Measurements from ENCODE around the gene TMUB1.
"Not testable (repeated sequence)": the region's sequence is repeated elsewhere in the genome, so short reads cannot be mapped to it uniquely, and the experiment has no call there.

The TMUB1 gene

DNA sequence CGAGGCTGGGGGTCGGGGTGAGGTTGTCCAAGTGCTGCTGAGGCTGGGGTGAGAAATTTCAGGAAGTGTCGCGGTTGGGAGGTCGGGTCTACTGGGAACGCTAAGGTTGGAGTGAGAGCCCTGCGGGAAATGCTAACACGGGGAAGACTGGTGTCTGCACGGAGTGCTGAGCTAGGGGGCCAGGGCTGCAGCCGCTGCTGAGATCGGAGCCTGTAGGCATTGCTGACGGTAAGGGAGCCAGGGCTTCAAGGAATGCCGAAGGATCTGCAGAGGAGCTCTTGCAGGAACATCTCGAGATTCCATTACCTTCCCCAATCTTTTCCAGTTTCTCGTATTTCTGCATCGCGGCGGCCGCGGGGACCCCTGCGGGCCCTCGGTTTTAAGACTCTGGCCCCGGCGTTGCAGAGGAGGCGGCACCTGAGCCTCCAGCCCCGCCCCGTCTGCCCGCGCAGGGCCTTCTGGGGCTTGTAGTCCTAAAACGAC lies 25.7 kb downstream of the TMUB1 start, which contains the start of gene CDK5:
Gene CDK5, minus strand, starts transcription at position 392 of the 483 bp plus-strand sequence. Its CDS starts 49 bp downstream, at position 343.
- no peak for DNase-seq (ENCODE audit: low read depth in 2 of 3, low spot score in 2 of 3)

DNA sequence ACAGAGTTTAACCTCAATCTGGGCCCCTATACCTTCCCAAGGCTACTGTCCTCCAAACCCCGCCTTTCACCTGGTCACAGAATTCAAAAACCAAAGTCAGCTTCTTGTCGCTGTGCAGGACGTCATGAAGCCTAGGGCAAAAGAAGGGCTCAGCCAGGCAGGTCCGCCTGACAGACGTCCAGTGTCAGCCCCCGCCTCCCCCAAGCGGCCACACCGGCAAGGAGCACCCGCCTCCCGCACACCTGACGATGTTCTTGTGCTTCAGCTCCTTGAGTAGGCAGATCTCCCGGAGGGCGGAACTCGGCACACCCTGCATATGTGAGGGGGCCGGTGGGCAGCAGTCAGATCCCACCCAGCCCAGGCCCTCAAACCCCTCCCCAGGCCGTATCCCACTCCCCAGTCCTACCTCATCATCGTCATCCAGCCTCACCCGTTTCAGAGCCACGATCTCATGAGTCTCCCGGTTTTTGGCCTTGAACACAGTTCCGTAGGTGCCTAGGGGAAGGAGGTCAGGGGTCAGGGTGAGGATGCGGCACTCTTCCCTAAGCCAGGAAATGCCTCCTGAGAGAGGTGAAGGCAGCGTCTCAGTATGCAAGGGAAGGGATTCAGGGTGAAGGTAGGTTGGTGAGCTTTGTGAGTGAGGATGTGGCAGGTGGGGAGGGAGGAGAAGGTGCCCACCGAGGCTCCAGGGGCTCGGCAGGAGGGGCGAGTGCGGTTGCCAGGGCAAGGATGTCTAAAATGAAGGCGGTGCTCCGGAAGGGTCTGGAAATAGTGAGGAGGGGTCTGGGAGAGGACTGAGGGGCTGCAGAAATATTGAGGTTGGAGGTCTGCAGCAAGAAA lies 26.4 kb downstream of the TMUB1 start:
- no peak for DNase-seq (ENCODE audit: low read depth in 2 of 3, low spot score in 2 of 3)

DNA sequence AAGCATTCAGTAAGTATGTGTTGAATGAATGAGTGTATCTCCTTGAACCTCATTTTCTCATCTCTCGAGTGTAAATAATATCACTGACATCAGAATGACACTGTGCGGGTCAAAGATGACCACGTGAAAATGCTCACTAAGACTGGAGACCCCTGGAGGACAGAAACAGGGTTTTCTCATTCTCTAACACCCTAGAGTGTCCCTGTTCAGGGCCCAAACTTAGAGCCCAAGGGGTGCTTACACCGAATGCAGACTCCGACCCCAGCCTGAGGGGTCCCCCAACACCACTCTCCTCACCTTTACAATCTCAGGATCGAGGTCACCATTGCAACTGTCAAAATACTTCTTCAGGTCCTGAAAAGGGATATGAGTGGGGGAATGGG lies 27.0 kb downstream of the TMUB1 start:
- DNase-seq (ENCODE audit: low read depth in 2 of 3, low spot score in 2 of 3): no peak

DNA sequence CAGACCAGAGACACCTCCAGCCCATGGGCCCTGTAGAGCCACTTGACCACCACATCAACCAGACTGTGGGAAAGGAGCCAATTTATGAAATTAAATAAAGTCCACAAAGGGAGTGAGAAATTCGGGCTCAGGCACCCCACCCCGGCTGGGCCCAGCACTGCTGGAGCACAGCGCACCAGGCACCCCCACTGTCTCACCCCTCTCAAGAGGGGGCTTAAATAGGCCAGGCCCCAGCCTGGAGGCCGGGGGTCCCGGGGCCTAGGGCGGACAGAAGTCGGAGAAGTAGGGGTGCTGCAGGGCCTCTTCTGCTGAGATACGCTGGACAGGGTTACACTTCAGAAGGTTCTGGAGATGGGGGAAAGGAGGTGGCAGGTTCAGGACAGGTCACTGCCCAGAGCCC lies 29.5 kb downstream of the TMUB1 start:
- no peak for DNase-seq (ENCODE audit: low read depth in 2 of 3, low spot score in 2 of 3)

DNA sequence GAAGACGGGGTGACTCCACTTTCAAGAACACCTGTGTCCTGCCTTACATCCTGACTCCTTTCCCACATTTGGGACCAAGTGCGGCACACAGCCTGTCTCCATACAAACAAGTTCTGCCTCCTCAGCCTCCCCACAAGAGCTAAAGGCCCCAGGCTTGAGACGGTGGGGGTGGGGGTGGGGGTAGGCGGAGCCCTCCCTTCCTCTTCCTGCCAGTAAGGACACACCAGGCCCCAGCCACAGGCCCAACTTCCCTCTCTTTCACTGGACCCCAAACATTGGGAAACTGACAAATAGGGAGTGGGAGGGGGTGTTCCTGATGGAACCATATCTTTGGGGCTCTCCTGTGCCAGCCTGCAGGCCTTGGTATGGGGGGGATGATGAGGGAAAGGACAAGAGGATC lies 30.2 kb downstream of the TMUB1 start:
- no peak for DNase-seq (ENCODE audit: low read depth in 2 of 3, low spot score in 2 of 3)

DNA sequence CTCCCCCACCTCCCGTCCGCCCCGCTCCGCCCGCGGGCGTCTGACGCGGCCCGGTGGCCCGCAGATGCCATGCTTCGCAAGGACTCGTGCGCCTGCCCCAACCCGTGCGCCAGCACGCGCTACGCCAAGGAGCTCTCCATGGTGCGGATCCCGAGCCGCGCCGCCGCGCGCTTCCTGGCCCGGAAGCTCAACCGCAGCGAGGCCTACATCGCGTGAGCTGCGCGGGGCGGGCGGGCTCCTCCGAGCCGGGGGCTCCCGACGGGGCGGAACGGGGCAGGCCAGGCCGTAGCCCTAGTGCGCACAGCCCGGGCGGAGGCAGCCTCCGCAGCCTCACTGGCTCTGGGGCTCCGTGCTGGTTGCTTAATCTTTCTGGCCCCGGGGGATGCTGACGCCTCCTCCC lies 32.2 kb downstream of the TMUB1 start:
- no peak for DNase-seq (ENCODE audit: low read depth in 2 of 3, low spot score in 2 of 3)

DNA sequence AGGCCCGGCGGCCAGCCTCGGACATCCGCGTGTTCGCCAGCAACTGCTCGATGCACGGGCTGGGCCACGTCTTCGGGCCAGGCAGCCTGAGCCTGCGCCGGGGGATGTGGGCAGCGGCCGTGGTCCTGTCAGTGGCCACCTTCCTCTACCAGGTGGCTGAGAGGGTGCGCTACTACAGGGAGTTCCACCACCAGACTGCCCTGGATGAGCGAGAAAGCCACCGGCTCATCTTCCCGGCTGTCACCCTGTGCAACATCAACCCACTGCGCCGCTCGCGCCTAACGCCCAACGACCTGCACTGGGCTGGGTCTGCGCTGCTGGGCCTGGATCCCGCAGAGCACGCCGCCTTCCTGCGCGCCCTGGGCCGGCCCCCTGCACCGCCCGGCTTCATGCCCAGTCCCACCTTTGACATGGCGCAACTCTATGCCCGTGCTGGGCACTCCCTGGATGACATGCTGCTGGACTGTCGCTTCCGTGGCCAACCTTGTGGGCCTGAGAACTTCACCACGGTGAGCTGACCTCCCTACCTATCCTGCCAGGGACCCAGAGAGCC lies 34.3 kb downstream of the TMUB1 start:
- no peak for DNase-seq (ENCODE audit: low read depth in 2 of 3, low spot score in 2 of 3)

DNA sequence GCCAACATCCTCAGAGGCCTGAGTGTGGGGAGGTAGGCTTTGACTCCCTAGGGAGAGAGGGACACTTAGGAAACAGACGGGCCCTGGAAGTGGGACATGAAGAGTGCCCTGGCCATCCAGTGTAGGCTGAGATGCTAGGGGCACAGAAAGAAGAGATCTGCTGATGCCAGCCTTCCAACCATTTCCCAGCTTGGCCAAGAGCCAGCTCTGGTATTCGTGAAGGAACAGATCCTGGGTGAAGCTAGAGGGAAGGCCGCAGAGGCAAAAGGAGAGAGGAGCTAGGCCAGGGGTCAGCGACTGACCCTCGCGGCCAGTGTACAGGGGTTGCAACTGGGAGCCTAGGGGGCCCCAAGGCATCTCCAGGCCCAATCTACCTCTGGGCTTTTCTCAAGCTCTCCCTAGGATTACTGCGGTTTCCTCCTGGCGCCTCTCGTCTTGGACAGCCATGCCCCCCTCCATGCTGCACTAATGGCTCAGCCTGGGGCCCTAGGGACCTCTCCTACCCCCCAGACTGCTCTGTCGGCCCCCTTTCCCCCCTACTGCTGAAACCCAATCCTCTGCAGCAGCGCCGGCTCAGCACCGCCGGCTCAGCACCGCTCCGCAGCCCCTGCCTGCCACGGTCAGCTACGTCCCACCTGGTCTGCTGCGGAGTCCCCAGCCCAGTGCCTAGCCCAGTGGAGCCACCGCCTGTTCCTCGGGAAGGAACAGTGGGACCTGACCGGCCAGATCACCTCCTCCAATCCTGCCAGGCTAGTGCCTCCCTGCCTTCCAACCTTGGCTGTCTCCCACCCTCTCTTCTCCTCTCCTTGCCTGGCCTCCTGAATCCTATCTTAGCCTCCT lies 35.1 kb downstream of the TMUB1 start, which contains the start of gene ASIC3:
Gene ASIC3, plus strand, starts transcription at position 556 of the 840 bp plus-strand sequence. CDS start 355 bp downstream, outside the sequence.
- no peak for DNase-seq (ENCODE audit: low read depth in 2 of 3, low spot score in 2 of 3)

DNA sequence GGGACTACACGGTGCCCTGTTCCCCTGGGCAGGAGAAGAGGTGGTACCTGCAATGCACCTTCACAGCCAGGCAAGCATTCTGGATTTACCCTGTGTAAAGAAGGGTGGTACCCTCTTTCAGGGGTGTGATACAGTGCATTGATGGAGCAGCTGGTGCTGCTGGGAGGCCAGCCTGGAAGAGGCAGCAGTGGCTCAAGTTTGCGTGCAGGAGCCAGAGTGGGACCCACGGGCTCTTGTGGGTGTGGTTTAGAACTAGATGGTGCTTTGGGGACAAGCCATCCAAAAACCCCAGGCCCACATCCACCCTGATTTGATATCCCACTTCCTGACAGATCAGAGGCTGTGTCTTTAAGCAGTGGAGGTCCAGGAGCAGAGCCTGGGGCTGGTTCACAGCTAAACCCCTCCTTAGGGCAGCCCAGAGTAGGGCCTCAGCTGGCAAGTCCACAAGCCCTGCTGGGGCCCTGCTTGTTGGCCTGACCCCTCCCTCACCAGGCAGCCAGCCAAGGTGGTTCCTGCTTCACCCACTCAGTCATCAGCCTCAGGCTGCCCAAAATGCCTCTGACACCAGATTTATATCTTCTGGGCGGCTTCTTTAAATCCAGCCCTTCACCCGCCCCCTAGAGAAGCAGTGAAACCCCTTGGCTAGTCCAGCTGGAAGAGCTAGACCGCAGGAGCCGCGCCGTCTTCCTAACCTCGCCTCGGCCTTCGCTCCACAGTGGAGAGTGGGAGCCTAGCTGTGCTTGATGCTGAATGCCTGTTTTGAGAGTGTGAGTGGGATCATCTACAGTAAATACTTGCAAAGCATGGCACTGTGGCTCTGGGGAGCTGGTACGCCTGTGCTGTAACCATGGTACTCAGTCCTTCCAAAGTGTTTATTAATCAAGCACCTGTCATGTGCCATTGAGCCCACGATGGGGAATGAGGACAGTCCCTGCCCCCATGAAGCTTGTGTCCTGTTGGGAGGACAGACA lies 36.4 kb downstream of the TMUB1 start:
- DNase-seq (ENCODE audit: low read depth in 2 of 3, low spot score in 2 of 3): no peak

DNA sequence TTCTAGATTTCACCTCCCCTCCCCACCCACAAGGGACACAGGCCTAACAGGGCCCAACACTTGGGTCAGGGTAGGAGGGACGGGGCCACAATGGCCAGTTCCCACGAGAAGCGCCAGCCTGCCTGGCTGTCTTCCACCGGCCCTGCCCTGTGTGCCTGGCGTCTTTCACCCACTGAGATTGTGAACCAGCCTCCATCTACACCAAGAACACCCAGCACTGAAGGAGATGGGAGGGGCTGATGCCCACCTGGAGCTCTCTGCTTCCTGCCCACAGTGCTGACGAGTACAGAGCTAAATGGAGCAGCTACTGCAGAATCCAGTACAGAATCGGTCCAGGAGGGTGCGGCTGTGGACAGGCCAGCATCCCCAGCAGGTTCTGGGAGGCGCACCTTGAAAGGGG lies 37.3 kb downstream of the TMUB1 start:
- DNase-seq (ENCODE audit: low read depth in 2 of 3, low spot score in 2 of 3): no peak

DNA sequence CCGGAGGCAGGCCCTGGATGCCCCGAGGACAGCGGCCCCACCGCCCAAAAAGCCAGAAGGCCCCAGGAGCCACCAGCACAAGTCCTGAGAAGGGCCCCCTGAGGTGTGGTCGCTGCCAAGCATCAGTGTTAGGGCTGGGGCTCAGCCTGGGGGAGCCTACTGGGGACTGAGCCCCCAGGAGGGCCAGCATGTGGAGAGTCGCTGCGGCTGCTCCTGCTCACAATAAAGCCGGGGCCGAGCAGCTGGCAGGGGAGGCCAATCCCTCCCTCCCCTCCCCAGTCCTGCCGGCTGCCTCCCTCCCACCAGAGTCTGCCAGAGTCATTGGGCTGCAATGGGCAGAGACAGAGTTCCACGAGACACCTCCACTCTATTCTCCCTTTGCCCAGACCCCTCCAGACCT lies 38.0 kb downstream of the TMUB1 start:
- DNase-seq (ENCODE audit: low read depth in 2 of 3, low spot score in 2 of 3): no peak

DNA sequence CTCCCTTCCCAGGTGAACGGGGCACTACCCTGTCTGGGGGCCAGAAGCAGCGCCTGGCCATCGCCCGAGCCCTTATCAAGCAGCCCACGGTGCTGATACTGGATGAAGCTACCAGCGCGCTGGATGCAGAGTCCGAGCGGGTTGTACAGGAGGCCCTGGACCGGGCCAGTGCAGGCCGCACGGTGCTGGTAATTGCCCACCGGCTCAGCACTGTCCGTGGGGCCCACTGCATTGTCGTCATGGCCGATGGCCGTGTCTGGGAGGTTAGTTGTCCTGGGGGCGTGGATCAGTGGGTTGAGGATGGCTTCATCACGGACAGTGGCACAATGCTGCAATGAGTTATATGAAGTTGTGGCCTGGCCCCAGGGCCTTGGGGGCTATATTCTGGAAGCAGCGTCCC lies 39.3 kb downstream of the TMUB1 start:
- DNase-seq (ENCODE audit: low read depth in 2 of 3, low spot score in 2 of 3): no peak

DNA sequence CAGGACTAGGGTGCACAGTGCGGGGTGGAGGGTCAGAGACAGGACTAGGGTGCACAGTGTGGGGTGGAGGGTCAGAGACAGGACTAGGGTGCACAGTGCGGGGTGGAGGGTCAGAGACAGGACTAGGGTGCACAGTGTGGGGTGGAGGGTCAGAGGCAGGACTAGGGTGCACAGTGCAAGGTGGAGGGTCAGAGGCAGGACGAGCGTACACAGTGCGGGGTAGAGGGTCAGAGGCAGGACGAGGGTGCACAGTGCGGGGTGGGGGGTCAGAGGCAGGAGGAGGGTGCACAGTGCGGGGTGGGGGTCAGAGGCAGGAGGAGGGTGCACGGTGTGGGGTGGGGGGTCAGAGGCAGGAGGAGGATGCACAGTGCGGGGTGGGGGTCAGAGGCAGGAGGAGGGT lies 39.8 kb downstream of the TMUB1 start:
- DNase-seq (ENCODE audit: low read depth in 2 of 3, low spot score in 2 of 3): not testable (repeated sequence)

DNA sequence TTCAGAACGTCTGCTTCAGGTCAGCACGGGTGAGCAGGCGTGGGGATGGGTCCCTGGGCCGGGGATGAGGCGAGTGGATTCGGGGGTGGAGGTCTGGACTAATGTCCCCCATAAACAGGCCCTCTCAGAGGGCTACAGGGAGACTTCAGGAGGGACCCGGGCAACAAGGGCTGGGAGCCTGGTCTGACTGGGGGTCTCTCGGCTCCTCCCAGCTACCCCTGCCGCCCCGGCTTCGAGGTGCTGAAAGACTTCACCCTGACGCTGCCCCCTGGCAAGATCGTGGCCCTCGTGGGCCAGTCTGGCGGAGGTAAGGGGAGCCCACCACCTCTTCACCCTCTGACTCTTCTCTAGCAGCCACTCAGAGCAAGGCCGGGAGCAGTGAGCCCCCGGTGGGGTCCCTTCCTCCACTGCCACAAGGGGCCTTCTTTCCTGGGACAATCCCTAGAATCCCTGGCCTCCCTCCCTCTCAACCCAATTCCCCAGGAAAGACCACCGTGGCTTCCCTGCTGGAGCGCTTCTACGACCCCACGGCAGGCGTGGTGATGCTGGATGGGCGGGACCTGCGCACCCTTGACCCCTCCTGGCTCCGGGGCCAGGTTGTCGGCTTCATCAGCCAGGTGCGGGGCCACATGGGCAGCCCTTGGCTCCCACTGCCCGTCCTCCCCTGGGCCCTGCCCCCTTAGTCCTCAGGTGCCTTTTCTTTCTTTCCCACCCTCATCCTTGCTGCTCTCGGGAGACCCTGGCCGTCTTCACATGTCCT lies 42.5 kb downstream of the TMUB1 start:
- DNase-seq (ENCODE audit: low read depth in 2 of 3, low spot score in 2 of 3): no peak

DNA sequence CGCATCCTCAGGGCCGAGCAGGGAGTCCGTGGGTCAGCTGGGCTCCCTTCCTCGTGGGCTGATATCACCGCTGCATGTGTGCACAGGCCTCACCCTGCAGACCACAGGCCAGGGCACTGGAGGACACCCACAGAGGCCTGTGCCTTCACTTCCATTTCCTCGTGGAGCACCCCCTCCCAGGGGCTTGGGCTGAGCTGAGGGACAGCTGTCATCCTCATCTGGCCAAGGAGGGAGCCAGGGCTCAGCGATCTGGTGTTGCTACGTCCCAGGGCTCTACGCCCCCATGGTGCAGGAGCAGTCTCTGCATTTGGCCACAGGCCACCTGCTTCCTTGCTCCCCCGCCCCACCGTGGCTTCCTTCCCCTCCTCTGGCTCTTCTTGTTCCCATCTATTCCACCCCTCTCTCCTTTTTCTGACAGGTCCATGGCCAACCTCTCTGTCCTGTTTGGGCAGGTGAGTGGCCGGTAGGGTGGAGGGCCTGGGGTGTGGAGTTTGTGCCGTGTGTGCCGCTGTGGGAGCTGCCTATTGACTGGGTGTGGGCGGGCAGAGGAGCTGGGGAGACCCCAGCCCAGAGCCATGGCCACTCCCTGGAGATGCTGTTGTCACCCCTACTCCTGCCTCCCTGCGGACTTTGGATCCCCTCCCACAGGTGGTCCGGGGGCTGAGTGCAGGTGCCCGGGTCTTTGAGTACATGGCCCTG lies 43.3 kb downstream of the TMUB1 start:
- DNase-seq (ENCODE audit: low read depth in 2 of 3, low spot score in 2 of 3): no peak

DNA sequence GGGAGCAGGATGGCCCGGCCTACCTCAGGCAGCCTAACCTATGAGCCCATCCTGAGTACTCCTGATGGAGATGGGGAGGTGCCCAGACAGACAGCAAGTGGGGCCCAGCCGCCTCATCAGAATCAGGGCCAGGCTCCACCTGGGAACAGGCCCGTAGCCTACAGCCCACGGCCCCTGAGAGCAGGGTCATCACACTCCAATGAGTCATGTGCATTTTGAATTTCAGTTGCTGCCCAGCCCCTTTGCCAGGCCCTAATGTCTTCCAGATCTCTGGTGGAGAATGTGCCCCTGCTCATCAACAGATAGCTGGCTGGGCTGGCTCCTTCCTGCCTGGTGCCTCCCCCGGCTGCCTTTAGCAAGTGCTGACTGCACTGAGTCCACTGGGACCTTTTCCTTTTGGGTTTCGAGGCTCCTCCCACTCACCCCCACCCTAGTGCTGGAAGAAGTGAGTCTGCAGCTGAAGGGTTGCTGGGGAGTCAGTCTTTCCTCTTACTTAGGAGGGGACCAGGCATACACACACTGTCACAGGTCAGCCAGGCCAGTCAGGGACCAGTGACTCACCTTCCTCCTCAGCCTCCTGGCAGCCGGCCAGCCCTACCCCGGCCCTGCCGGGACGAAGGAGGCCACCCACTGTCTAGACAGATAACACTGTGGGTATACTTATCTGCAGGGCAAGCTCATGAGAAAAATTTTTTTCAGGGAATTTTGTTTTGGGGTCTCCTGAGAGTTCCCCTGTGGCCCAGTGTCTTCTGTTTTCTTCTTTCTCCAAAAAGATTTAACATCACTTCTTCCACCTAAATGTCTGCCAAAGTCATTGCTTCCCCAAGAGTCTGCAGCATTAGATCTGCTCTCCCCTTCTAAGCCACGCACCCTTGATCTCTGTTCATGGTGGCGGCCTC lies 44.1 kb downstream of the TMUB1 start:
- peak; percentile 35 to 74 (median 68) for DNase-seq (ENCODE audit: low read depth in 2 of 3, low spot score in 2 of 3)

DNA sequence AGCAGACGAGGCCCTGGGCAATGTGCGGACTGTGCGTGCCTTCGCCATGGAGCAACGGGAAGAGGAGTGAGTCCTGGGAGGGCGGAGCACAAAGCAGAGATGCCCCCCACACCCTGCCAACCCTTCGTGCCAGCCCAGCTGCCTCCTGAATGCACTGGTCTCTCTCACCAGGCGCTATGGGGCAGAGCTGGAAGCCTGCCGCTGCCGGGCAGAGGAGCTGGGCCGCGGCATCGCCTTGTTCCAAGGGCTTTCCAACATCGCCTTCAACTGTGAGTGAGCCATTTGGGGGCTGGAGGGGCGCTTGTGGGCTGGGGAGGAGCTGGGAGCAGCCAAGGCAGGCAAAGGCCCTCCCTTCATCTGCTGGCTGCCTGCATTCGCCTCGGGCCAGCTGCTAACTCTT lies 47.4 kb downstream of the TMUB1 start:
- no peak for DNase-seq (ENCODE audit: low read depth in 2 of 3, low spot score in 2 of 3)

Measured in activated CD8-positive, alpha-beta memory T cell treated with anti-CD3 and anti-CD28 coated beads for 48 hours (primary cell).